ENCODE measurements around the gene EMC7.
"Not testable (repeated sequence)": the region's sequence is repeated elsewhere in the genome, so short reads cannot be mapped to it uniquely, and the experiment has no call there.

EMC7 gene

DNA sequence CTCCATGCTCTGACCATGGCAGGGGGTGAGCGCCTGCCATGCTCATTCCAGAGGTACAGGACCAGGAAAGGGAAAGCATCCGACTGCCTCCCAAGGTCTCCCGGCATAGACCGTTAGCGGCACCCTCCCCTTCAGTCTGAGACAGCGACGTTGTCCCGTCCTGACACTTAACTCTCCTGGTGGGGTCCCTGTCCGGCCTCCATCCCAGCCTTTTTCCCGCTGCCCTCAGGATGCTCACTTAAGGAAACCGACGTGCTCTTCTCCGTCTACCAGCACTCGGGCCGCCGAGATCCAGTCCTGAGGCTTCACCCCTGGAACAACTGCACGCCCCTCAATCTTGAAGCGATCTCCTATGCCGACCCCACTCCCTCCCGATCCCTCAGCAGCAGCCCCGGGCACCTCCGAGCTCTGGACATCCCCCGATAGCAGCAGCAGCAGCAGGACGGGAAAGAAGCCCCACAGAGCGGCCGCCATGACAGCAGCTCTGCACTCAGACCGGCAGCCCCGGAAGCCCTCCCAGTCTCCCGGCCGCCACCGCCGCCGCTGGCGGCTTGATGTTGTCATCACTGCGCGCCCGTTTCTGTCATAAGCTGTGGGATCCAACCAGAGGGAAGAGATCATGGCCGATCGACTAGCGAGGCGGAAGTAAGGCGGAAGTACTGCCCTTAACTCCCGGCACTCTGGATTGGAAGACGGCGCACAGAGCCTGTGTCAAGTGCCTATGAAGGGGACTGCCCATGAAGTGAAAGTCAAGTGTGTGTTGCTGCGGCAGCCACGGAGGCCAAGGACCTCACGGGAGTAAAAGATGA, at the start of gene EMC7, which contains the start of gene PGBD4:
Gene EMC7 (minus strand): TSS at position 497 of the 809 bp plus-strand sequence. CDS start 23 bp downstream, at position 474.
Gene PGBD4 (plus strand): TSS at position 718 of the 809 bp plus-strand sequence. CDS start 449 bp downstream, outside the sequence.
- DNase-seq (ENCODE audit: low read depth) = peak; percentile 98

DNA sequence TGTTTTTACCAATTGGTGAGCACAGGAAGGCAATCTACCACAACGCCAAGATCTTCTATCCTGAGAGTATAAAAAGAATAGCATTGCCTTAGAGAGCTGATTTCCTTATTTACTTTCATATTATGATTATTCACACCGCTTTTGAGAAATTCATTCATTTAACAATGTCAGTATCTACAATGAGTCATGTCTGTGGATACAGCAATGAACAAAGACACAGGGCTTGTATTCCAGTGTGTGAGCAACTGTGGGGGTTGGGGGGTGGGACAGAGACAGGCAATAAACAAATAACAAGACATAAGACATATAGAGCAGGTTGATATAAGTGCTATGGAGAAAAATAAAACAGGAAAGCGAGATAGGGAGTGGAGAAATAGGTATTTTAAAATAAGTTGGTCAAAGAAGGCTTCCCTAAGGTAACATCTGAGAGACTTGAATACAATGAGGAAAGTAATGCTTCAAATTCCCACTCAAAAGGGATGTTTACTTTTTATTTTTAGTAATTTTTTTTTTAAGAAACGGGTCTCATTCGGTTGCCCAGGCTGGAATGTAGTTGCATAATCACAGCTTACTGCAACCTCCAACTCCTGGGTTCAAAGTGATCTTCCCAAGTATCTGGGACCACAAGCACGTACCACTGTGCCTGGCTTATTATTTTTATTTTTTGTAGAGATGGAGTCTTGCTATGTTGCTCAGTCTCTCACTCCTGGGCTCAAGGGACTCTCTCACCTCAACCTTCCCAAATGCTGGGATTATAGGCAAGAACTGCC, 45.9 kb upstream of the EMC7 start:
- DNase-seq (ENCODE audit: low read depth) = peak; percentile 27

DNA sequence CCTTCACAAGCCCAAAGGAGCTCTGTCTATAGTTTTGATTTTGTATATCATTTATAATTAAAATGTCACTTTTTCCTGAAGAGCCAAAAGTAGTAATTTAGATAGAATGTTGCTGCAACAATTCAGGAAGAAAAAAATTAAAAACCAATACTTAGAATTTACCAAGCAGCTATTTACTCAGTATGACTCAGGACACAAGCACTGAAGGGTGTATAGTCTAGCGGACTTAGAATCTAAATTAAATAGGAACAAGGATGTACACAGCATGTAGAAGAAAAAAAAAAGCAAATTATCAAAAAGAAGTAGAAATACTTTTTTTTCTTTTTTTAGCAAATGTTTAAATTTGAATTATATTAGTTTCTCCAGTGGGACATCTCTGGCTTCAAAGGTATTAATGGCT, 31.8 kb upstream of the EMC7 start:
- DNase-seq (ENCODE audit: low read depth) = no peak

DNA sequence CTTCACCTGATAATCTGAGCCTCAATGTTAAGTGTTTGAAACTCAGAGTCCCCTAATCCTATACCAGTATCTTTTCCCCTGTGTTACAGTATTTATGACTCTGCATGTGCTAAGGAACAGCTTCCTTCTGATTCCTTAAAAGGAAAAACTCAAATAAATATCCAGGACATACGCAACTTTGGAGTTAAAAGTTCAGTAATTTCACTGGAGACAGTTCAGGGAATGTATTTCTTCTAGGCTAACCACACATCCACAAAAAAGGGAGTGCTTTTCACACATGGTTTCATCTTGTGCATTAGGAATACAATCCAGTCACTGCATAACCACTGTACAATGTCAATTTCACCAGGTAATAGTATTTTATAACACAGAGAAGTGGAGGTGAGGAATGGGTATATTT, 31.2 kb upstream of the EMC7 start:
- DNase-seq (ENCODE audit: low read depth) = peak; percentile 72

DNA sequence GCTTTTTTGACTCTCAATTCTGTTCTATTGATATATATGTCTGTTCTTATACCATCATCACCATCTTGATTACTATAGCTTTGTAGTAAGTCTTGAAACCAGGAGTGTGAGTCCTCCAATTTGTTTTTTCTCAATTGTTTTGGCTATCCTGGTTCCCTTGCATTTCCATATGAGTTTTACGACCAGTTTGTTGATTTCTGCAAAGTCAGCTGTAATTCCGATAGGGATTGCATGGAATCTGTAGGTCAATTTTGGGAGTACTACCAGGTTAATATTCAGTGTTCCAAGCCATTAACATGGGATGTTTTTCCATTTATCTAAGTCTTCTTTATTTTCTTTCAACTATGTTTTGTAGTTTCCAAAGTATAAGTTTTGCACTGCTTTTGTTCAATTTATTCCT, 27.2 kb upstream of the EMC7 start:
- DNase-seq (ENCODE audit: low read depth) = no peak

DNA sequence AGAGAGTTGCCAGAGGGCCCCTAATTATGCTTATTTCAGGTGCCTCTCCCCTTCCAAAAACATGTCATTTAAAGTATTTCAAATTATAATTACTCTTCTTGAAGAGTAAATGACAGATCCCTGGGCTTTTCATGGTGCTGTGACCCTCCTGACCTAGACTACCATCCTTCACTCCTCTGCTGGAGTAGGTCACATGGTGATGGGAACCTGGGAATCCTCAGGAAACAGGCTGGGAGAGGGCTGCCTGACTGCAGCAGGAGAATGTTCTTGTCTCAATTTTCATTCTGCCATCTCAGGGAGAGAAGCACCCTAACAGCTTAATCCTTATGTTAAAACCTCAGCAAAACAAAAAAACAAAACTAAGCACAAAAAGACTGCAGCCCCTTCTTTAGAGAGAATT, 24.9 kb upstream of the EMC7 start:
- DNase-seq (ENCODE audit: low read depth) = no peak

DNA sequence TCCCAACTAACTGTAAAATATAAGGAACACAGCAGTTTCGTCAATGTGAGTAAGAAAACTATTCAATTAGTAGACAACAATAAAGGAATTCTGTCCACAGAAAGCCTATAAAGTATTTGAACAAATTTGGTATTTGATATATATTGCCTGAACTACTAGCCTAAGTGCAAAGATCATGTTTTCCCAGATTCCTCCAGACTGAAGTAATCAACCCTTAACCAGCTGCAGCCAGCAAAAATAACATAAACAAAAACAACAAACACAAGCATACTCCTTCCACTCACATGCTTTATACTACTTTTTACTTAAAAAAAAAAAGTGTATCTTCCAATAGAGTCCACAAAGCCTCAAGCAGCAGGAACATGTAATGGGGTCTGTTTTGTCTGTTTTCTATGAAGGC, 24.3 kb upstream of the EMC7 start:
- DNase-seq (ENCODE audit: low read depth) = no peak

DNA sequence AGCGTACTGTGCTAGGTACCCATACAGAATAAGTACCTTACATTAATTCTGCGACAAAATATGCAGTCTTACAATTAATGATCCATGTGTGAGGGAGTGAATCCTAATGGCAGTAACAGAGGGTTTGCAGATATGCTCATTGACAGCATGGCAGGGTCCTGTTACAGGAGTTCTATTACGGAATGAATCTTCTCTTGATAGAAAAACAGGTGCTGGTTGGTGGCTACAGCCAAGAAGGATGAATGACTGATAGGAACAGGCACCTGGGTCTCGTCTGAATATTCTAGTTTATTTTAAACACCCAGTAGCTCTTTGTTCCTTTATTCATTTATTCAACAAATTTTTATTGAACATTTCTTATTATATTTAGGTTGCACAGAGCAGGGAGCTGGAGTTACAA, 23.0 kb upstream of the EMC7 start:
- no peak for DNase-seq (ENCODE audit: low read depth)

DNA sequence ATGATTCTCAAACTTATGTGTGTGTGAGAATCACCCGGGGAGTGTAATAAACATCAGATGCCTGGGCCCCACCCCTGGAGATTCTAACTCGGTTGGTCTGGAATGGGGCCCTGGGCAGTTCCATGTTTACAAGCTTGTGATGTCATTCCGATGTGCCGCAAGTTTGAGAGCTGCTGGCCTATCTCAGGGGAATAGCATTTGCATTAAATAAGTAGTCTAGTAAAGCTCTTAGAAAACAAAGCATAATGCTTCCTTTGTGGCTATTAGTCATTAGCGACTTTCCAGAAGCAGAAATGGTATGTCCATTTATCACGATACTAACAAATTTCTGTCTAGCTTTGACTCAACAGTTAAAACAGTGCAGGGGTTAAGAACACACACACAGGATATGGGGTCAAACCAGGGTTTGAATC, 21.1 kb upstream of the EMC7 start:
- DNase-seq (ENCODE audit: low read depth) = peak; percentile 90

DNA sequence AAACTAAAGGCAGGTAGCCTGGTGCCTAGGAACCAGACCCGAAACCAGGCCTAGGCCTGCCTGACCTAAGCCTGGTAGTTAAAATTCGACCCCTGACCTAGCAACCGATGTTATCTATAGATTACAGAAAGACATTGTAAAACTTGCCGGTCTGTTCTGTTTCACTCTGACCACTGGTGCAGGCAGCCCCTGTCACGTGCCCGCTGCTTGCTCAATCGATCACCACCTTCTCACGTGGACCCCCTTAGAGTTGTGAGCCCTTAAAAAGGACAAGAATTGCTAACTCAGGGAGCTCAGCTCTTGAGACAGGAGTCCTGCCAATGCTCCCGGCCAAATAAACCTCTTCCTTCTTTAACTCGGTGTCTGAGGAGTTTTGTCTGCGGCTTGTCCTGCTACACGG, 20.1 kb upstream of the EMC7 start:
- DNase-seq (ENCODE audit: low read depth) = not testable (repeated sequence)

DNA sequence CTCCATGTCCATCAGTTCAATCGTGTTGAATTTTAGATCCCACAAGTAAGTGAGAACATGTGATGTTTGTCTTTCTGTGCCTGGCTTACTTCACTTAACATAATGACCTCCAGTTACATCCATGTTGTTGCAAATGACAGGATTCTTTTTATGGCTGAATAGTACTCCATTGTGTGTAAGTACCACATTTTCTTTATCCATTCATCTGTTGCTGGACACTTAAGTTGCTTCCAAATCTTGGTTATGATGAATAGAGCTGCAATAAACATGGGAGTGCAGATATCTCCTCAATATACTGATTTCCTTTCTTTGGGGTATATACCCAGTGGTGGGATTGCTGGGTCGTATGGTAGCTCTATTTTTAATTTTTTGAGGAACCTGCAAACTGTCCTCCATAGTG, 18.8 kb upstream of the EMC7 start:
- not testable (repeated sequence) for DNase-seq (ENCODE audit: low read depth)

DNA sequence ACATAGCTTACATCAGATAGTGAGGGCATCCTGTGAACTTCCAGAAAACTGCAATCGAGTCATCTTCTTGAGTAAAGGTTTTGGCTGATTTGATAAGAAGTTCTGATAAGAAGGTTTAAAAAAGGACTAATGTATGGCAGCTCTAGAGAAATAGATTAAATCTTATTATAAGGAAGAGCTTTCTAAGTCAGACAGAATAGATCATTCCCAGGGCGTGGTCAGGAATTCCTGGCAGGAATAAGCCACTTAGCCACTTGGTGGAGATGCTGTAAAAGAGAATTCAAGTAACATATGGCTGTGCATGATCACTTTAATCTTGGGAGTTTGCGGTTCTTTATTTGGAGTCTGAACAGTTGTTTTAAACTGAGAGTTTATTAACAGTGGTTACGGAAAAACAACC, 17.6 kb upstream of the EMC7 start:
- no peak for DNase-seq (ENCODE audit: low read depth)

DNA sequence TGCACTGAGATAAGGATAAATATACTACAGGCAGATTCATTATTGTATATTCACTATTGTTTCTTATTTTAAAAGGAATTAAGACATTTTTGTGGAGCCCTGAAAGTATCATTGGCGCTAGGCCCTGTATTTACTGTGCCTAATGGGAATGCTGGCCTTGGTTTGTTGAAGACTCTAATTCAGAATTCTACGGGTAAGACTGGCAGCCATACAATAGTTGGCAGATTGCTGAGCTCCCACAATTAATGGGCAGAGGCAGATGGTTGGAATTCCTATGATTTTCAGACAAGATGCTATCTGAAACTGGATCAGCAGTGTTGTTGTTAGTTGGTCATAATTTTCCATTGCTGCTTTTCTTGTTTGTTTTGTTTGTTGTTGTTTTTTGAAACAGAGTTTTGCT, 15.0 kb upstream of the EMC7 start:
- DNase-seq (ENCODE audit: low read depth) = no peak

DNA sequence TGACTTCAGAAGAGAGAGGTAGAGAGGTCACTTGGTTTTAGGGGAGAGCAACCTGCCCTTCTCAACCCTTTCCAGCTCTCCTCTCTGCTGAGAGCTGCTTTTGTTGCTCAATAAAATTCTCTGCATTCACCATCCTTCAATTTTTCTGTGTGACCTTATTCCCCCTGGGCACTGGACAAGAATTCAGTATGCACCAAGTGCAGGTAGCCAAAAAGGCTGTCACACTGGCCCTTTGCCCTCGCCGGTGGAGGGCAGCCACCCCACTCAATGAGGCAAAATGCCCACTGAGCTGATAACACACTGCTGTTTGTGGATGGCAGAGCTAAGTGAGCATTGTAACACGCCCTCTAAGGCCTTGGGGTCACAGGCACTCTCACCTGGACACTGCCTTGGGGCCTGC, 13.1 kb upstream of the EMC7 start:
- no peak for DNase-seq (ENCODE audit: low read depth)

DNA sequence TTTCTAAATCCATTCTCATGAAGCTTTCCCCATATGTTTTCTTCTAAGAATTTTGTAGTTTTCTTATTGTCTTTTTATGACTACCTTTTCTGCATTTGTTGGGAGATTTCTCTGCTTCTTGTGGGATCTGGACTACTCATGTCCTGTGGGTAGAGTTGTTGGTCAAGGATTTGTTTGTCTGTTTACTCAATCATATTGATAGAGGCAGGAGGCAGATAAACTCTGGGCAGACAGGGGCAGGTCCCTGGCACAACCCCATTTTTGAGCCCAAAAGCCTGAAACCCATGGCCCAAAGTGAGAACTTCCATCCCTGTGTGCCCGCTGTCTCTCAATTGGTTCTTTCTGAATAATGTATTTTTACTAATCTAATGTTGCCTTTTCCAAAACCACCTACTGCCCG, 12.6 kb upstream of the EMC7 start:
- DNase-seq (ENCODE audit: low read depth) = no peak

DNA sequence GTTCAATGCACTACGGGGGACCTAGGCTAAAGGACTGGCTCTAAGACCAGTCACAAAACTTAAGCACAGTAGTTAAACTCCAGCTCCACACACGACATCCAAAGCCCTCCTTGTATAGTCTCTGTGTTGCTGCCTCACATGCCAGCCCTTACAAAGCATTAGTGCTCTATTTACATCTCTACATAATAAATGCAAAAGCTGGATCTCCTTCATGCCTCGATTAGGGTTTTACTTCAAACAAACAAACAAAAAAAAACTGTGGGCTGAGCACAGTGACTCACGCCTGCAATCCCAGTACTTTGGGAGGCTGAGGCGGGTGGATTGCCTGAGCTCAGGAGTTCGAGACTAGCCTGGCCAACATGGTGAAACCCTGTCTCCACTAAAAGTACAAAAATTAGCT, 9.8 kb upstream of the EMC7 start:
- no peak for DNase-seq (ENCODE audit: low read depth)

DNA sequence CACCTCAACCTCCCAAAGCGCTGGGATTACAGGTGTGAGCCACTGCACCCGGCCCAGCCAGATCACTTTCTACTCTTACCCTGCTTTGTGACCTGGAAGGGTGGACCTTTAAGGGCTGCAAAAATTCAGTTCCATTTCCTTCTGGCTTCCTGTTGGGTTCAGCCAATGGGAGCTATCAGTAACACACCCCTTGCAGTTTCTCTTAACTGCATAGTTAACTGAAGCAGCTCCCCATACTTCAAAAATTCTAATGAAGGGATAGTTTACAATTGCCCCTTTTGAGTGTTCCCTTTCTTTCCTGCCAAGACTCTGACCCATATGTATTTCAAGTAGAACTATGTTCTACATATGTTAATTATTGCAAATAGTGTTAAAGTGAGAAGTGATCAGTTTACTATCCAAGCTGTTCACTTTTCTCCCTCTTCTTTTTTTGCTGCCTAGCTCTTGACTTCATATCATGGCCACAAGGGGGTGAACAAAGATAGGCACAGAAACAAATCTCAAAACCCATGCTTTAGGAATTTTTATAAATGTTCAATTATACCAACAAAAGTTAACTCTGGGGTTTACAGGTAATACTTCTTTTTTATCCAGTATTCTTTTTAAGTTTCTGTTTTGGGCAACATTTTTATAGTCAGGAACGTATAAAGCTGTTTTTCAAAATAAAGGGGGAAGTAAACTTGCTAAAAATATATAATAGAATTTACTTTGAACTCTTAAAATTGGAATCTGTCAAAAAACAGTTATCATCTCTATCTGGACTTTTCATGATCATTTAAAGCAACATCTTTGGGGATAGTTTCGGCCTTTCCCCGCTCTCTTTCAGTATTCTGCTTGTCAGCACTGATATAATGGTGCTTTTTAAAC, 8.4 kb upstream of the EMC7 start:
- no peak for DNase-seq (ENCODE audit: low read depth)

DNA sequence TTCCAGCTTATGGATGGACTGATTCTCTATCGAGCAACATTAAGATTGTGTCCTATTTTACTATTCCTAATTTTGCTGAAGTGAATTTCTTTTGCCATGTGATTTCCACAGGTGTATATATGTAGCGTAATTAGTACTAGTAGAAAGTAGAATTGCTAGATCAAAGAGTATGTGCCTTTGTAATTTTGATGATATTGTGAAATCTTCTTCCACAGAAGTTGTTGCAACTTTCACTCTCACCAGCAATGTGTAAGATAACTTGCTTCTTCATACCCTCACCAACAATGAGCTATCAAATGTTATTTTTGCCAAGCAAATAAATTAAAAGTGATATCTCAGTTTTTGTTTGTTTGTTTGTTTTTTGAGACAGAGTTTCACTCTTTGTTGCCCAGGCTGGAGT, 5.7 kb upstream of the EMC7 start:
- DNase-seq (ENCODE audit: low read depth) = no peak

DNA sequence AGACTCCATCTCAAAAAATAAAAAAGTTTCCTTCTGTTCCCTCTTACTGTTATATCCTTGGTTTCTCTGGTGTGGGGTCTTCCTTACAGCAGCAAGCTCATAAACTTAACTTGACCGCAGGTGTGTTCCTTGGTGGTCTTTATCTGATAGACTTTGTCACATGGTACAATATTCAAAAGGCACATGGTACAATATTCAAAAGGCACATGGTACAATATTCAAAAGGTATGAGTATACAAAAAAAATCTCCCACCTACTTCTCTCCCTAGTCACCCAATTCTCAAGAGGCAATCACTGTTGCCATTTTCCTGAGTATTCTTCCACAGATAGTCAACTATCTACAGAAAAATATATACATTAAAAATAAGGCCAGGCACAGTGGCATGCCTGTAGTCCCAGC, 4.8 kb upstream of the EMC7 start:
- no peak for DNase-seq (ENCODE audit: low read depth)

DNA sequence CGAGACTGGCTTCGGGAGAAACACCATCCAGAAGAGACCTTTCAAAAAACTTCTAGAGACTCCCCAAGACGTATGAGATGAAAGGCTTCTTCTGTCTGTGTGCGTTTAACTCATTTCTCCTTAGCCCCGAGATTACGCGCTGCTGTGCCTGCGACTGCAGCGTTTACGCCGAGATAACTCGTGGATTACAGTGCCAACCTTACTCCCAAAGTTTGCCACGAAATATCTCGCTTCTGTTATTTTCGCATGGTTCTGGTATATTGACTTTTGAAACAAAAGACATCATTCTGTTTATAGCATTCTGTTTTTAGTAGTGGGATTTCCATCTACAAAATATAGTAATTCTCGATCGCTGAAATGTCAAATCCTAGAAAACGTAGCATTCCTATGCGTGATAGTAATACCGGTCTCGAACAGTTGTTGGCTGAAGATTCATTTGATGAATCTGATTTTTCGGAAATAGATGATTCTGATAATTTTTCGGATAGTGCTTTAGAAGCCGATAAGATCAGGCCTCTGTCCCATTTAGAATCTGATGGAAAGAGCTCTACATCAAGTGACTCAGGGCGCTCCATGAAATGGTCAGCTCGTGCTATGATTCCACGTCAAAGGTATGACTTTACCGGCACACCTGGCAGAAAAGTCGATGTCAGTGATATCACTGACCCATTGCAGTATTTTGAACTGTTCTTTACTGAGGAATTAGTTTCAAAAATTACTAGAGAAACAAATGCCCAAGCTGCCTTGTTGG, 688 bp upstream of the EMC7 start:
- DNase-seq (ENCODE audit: low read depth) = no peak

DNA sequence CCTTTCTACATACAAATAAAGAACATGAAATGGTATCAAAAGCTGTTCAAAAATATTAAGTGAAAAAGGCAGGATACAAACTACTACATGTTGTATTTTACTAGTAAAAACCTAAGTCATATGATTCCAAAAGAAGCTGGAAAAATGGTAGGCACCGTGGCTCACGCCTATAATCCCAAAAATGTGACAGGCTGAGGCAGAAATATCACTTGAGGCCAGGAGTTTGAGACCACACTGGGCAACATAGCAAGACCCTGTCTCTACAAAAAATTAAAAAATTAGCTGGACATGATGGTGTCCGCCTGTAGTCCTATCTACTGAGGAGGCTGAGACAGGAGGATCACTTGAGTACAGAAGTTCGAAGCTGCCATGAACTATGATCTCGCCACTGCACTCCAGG, 1.7 kb downstream of the EMC7 start:
- no peak for DNase-seq (ENCODE audit: low read depth)

DNA sequence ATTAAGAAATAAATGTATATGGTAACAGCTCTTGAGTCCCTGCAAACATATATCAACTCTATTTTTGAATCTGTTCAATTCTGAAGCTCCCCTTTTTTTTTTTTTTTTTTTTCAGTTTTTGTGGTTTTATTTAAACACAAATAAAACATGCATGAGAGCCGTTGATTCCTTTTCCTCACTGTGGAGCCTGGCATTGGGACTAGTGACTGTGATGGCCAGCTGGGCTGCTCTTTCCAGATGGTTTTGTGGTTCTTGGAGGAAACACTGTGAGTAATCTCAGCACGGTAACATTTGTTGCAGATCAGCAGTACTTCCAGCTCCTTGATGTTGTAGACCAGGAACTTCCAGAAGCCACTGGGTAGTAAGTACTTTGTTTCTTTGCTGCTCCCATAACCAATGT, 15.9 kb downstream of the EMC7 start:
- DNase-seq (ENCODE audit: low read depth) = no peak
